GM19397 (cell line): Measurements from ENCODE around the gene ABHD11.
"Not testable (repeated sequence)": the region's sequence is repeated elsewhere in the genome, so short reads cannot be mapped to it uniquely, and the experiment has no call there.

Experiments used
- ATAC-seq: cut with Tn5 transposase; IDR thresholded peaks from one replicate; pipeline ENCODE4 v1.9.1; 2021; ENCODE audit warnings: mild to moderate bottlenecking, moderate library complexity; ENCODE audit not compliant: unreplicated experiment

The ABHD11 gene

DNA sequence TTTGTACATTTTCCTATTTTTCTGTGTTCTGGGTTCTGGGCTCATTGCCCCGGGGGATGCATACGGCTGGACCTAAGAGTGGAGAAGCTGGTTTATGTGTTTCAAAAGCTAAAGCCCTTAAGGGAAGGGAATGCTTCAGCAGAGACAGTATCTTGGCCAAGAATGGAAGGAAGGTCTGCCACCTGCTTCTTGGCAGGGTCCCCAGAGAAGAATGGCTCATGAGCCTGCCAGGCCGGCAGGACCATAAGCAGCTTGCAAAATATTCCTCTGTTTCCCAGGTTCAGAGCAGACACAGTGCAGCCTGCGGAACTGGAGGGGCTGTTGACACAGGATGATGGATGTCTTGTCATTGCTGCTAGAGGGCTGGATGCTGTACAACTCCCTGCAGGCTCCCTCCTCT is 7.8 kb upstream of the ABHD11 start:
- ATAC-seq: no peak

DNA sequence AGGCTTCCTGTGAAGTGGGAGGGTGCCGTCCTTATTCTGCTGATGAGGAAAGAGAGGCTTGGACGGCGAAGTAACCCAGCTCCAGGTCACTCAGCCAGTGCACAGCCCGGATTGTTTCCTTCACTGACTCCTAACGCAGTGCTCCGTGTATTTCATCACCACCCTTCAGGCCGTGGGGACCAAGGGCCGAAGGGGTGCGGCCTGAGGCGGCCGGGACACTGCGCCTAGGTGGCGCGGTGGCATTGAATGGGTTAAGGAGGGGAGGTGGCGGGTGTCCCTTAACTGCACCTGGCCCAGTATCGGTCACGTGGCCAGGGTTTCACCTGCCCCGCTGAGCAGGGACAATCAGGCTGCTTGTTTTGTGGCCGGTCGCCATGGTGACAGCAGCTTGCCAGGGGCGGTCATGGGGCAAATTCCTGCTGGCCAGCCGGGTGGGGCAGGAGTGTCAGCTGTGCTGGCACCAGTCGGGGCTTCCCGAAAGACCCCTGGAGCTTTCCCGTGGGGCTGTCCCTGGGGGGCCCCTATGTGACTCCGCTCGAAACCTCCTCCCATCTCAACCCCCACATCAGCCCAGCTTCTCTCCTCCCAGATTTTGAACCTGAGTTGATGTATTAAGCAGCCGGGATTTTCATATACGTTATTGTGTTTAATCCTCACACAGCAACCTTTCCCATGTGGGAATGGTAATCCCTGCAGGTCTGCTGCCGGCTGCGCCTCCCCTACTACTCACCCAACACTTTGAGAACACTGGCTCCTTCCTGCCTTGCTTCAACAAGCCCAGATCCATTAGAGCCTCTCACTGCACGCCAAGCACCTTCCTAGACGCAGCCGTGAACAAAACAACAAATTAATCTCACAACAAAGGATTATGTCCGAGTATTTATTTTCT is 4.4 kb upstream of the ABHD11 start:
- ATAC-seq: no peak

DNA sequence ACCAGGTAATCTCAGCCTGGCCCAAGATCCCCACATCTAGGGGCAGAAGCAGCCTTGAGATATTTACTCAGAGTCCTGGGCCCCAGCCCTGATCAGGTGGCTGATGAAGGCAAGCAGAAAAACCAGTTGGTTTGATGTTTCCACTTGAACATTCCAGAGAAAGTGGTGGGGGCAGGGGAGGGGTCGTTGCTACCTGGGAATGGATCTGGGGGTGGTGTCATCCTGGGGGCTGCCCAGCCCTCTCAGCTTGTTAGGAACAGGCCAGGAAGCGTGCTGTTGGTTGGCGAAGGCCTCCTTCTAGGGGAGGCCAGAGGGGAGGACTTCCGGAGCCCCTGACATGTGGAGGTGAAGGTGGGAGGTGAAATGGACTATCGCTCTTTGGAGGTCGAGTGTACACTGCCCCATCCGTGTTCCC is 3.7 kb upstream of the ABHD11 start:
- no peak for ATAC-seq

DNA sequence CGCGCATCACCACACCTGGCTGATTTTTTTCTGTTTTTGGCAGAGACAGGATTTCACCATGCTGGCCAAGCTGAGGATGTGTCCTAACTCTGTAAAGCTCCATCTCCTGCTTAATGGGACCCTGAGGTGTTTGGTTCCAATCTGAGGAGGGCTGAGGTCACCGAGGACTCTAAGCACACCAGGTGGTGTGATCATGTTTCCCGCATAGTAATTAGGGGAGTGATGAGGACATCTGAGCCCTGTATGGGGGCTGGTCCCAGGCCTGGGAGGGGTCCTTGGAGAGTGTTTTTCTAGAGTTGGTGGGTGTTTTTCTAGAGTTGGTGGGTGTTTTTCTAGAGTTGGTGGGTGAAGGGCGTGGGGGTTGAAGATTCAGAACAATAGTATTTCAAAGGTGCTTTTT is 3.0 kb upstream of the ABHD11 start:
- no peak for ATAC-seq

DNA sequence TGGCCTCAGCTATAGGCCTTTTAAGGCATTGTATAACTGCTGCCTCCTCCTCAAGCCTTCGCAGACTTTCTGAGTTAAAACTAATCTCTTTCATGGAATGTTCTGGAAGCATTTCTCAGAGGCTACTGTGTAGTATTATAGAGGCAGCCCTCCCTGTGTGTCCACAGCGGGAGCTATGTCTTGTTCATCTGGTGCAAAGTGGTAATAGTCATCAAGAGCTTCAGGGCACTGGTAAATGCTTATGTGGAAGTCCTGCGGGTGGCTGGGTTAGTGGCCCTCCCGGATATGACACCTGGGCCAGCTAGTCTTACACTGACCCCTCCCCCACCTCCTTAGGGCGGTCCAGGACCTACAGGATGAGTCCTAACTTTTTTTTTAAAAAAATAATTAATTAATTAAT is 2.2 kb upstream of the ABHD11 start:
- ATAC-seq: no peak

DNA sequence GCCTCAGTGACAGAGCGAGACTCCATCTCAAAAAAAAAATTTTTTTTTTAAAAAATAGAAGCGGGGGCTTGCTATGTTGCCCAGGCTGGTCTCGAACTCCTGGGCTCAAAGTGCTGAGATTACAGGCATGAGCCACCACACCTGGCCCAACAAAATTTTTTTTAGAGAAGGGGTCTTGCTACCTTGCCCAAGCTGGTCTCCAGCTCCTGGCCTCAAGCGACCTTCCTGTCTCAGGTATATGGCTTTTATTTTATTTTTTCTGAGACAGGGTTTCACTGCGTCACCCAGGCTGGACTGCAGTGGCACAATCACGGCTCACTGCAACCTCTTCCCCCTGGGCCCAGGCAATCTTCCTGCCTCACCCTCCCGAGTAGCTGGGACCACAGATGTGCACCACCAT is 1.6 kb upstream of the ABHD11 start:
- no peak for ATAC-seq

DNA sequence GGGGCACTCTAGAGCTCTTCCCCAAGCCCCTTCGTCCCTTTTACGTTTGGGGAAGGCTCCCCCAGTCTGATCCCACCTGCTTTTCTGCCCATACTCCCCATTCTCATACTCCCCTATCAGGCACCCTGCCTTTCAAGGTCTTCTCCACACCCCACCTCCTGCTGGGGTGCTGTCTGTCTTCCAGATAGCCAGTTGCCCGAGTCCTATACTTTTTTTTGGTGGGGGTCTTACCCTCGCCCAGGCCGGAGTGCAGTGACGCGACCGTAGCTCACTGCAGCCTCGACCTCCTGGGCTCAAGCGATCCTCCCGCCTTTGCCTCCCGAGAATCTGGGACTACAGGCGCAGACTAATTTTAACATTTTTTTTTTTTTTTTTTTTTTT is 775 bp upstream of the ABHD11 start:
- no peak for ATAC-seq

DNA sequence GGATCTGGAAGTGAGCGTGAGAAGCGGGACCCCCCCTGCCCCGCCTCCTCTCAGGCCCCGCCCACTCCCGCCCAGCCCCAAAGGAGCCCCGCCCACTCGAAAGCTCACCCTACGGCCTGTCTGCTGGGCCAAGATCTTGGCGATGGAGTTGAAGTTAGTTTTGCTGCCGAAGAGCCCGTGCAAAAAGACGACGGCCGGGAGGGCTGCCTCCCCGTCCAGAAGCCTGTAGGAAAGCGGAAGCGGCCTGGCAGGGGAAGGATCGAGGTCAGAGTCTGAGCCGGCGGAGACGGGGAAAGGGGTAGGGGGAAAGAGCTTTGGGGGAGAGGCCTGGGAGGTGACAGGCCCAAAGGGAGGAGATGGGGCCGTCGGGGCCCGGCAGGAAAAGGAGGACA is 386 bp downstream of the ABHD11 start:
- peak; percentile 16 for ATAC-seq

DNA sequence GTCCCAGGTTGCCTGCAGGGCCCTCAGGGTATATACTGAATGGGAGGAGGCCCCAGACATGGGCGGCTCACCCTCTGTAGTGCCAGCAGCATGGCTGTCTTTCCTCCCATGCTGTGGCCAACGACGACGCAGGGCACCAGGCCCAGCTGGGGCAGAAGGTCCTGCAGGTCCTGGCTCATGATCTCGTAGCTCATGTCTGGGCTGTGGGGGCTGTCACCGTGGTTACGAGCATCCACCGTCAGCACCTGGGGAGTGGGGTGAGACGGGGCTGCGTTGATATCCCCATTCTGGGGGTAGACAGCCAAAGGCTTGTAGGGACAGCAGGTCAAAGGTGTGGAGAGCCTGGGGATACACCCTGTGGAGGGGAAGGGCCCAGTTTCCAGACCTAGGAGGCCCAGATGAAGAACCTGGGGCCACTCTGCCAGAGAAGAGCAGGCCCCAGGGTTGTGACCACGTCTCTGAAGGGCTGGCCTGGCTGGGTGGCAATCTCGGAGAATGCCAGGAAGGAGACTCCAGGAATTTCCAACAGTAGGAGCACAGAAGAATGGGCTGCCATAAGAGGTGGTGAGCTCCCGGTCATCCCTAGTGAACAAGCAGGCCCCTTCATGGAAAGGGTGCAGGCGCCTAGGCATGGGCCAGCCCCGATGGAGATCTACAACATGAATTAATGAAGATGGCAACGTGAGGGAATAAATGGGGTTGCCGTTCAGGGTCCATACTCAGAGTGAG is 947 bp downstream of the ABHD11 start:
- no peak for ATAC-seq

DNA sequence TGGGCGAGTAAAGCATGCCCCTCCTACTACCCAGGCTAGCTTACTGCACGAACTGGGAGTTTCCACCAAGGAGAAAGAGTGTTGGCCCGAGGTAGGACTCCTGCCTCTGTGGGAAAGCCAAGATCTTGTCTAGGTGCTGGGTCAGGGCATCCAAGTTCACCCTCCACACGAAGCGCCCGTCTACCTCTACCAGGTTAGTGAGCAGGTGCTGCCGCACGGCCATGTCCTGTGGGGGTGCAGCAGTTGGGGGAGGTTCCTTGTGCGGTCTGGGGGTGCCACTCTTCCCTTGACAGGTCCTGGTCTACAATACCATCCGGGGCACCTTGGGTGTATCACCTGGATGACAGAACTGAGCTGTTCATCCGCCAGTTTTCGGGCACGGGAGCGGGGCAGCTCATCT is 1.7 kb downstream of the ABHD11 start:
- no peak for ATAC-seq

DNA sequence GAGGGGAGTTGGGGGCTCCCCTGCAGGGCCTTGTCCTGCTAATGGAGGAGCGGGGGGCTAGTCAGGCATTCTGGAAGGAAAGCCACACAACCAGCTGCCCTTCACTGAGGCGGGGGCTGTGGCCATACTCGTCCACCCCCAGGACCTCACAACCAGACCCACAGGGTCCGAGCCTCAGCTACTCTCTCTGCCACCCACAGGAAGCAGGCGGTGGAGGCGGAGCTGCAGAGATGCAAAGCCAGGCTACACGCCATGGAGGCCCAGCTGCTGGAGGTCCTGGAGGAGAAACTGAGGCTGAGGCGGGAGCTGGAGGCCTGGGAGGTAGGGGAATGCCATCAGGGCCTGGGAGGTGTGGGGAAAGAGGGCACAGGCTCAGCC is 3.1 kb downstream of the ABHD11 start:
- no peak for ATAC-seq

DNA sequence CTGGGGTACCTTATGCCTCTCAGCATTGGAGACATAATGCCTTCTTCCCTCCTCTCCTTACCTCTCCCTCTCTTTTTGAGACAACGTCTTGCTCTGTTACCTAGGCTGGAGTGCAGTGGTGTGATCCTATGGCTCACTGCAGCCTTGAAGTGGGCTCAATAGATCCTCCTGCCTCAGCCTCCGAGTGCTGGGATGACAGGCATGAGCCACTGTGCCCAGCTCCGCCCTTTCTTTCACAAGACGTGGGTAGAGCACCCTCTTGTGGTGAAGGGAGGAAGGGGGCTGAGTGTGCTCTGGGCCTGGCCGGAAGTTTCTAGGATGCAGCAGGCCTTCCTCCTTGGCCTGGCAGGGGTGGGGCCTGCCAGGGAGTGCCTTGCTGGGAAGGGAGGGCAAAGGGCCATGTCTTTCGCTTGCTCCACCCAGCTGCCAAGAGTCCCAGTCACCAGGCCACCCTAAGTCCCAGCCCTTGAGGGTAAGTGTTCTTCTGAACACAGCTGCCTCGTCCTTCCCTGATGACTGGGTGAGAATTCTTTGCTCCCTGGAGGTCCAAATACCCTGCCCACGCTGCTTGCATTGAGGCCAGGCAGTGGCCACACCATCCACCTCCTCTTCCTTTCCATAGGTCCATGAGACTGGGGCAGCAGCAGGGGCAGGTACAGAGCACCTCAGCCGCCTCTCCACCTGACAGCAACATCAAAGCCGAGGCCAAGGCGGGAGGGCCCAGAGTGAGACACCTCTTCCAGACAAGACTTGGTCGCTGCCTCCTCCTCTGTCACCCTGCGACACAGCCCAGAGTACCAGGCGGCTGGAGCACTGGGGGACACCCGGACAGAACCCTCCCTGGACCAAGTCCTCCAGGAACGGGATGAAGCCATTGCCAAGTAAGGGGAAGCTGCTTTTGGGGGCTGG is 3.7 kb downstream of the ABHD11 start:
- peak; percentile 38 for ATAC-seq

DNA sequence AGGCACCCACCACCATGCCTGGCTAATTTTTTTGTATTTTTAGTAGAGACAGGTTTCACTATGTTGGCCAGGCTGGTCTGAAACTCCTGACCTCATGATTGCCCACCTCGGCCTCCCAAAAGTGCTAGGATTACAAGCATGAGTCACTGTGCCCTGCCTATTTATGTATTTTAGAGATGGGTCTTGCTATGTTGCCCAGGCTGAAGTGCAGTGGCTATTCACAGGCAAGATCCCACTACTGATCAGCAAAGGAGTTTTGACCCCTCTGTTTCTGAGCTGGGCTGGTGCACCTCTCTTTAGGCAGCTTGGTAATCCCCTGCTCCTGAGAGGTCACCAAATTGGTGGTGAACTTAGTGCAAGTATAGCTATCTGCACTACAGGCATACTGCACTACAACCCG is 6.2 kb downstream of the ABHD11 start:
- ATAC-seq: no peak

DNA sequence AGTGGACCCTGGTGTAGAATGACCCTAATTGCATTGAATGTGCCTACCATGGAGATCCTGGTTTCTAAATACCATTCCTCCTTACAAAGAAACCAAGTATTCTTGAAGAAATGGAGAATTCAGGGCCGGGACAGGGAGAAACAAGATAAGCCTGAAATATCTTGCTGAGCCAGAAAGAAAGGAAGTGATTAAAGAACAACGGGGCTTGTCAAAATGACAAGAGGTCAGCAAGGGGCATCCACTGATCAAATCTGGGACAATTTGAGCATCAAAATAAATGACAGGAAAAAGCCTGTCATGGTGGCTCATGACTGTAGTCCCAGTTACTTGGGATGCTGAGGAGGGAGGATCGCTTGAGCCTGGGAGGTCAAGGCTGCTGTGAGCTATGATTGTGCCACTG is 8.1 kb downstream of the ABHD11 start:
- ATAC-seq: no peak

DNA sequence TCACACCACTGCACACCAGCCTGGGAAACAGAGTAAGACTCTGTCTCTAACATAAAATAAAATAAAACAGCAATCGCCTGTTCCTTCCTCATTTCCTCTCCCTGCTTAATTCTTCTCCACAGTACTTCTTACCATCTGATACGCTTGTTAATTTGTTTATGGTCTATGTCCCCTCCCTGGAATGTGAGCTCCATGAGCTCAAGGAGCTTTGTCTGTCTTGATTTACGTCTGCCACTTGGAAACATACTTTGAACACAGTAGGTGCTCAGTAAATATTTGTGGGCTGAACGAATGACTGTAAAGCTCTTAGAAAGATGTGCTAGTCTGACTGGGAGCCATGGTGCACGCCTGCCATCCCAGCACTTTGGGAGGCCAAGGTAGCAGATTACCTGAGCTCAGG is 10.1 kb downstream of the ABHD11 start:
- ATAC-seq: no peak

DNA sequence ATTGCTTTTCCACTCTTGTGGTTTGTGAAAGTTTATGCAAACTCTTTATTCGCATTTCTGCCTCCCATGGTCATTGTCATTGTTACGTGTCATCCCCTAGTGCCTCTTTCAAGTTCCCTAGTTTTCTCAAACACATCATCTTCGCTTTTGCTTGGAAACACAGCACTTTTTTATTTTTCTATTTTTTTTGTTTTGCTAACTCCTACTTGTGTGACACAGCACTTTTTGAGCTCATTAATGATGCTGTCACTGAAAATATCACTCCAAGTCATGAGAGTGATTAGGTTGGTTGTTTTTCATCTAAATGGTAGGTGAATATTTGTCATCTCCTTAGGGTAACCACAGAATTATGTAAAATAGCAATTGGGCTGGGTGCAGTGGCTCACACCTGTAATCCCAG is 10.7 kb downstream of the ABHD11 start:
- no peak for ATAC-seq

DNA sequence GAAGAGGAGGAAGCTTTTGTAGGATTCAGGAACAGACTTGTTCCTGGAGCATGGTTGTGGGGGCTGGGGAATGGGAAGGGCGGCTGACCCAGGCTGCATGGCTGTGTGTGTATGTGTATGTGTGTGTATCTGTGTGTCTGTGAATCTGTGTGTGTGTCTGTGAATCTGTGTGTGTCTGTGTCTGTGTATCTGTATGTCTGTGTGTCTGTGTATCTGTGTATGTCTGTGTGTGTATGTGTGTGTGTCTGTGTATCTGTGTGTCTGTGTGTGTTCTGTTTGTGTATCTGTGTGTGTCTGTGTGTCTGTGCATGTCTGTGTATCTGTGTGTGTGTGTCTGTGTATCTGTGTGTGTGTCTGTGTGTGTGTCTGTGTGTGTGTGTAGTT is 12.5 kb downstream of the ABHD11 start:
- no peak for ATAC-seq

DNA sequence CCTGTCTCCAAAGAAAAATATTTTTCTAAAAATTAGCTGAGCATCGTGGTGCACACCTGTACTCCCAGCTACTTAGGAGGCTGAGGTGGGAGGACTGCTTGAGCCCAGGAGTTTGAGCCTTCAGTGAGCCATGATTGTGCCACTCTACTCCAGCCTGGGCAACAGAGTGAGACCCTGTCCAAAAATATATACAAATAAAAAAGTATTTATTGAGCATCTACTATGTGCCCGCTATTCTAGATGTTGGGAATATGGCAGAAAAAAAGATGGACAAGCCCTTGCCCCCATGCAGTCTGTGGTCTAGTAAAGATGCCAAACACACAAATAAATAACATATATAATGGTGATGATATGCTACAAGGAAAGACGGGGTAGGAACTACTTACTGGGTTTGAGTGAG is 14.8 kb downstream of the ABHD11 start:
- ATAC-seq: no peak

DNA sequence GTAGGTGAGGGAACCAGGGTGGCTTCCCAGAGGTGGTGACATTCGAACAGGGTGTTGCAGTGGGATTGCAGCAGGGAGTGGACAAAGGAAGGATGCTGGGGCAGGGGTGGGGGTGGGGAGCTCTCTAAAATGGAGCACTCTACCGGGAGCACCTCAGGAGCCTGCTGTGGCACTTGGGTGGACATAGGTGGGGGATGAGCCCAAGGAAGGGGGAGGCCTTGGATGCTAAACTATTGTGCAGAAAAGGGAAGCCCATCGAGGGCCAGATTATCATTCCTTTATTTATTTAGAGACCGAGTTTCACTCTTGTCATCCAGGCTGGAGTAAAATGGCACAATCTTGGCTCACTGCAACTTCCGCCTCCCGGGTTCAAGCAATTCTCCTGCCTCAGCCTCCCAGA is 15.8 kb downstream of the ABHD11 start:
- no peak for ATAC-seq

DNA sequence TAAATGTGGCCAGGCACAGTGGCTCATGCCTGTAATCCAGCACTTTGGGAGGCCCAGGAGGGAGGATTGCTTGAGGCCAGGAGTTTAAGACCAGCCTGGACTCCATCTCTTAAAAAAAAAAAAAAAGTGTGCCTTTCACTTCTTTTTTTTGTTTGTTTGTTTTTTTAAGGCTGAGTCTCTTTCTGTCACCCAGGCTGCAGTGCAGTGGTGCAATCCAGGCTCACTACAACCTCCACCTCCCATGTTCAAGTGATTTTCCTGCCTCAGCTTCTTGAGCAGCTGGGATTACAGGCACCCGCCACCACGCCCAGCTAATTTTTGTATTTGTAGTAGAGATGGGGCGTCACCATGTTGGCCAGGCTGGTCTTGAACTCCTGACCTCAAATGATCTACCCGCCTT is 16.4 kb downstream of the ABHD11 start:
- not testable (repeated sequence) for ATAC-seq

DNA sequence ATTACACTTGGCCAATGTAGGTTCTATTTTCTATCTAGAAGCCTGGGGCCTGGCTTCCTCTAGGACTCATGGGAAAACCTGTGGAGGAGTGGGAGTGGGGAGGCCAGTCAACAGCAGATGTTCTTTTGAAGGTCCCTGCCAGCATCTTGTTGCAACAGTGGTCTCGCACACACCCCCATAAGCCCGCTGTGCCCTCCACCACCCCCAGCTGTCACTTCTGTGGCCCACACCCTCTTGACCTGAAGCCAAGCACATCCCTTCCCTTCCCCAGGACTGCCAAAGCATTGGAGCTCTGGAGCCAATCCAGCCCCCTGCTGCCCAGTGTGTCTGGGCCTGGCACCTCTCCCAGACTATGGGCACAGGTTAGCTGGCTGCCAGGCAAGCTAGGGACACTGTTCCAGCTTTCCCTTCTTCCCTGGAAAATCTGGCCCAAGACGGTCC is 17.2 kb downstream of the ABHD11 start:
- ATAC-seq: no peak
